H1 (cell line): ENCODE results near the gene USB1. TPM values are rescaled to one million over a fixed set of nuclear protein-coding genes. Genes with fewer than 3 reads are reported as not detected.

Experiments
- CTCF ChIA-PET: fragments of 300-600 bp; sonication (Branson Sonifier 250); formaldehyde crosslinking; loops from one replicate; lab custom pipeline; 2021; ENCODE audit not compliant: partially characterized antibody; lab: Charles Lee
- POLR2A ChIA-PET: fragments of 300-600 bp; sonication (Branson Sonifier 250); formaldehyde crosslinking; loops from one replicate; lab custom pipeline; 2021; ENCODE audit warnings: inconsistent platforms; ENCODE audit not compliant: partially characterized antibody; lab: Charles Lee
- DNase-seq, 2 experiments: peaks; one replicate each; pipeline versions ENCODE4 v3.0.0 to v3.0.0-alpha.2; 2010 to 2022; ENCODE audit warnings: low spot score in 2 of 2, low read depth in 1 of 2, mixed read lengths in 1 of 2
- FAIRE-seq: peaks from 2 replicates; lab custom pipeline; 2011; peaks lifted over from hg19 to GRCh38; lab: Jason Lieb, UNC
- H2AFZ ChIP-seq: 2 replicates; pipeline ENCODE4 v1.8.1; 2012; ENCODE audit warnings: low read length, inconsistent platforms
- H2AK5ac ChIP-seq: 2 replicates; pipeline ENCODE4 v1.6.1; 2013; ENCODE audit warnings: low read depth, low read length
- H2BK120ac ChIP-seq: replicated peaks from 2 replicates; pipeline ENCODE3; 2013; ENCODE audit warnings: low read depth, low read length, inconsistent platforms
- H2BK12ac ChIP-seq: 2 replicates; pipeline ENCODE4 v1.6.1; 2013; ENCODE audit warnings: low read depth, low read length
- H2BK15ac ChIP-seq: 2 replicates; pipeline ENCODE4 v1.6.1; 2013; ENCODE audit warnings: low read length
- H2BK20ac ChIP-seq: 2 replicates; pipeline ENCODE4 v1.6.1; 2013; ENCODE audit warnings: low read length
- H2BK5ac ChIP-seq: 2 replicates; pipeline ENCODE4 v1.6.1; 2013; ENCODE audit warnings: low read depth, low read length
- H3K14ac ChIP-seq: 2 replicates; pipeline ENCODE4 v1.6.1; 2013; ENCODE audit warnings: inconsistent platforms; ENCODE audit not compliant: insufficient read length
- H3K18ac ChIP-seq: 2 replicates; pipeline ENCODE4 v1.6.1; 2013; ENCODE audit warnings: low read length; ENCODE audit errors: extremely low read depth
- H3K23ac ChIP-seq: 2 replicates; pipeline ENCODE4 v1.6.1; 2013; ENCODE audit warnings: inconsistent platforms; ENCODE audit not compliant: insufficient read length
- H3K23me2 ChIP-seq: 2 replicates; pipeline ENCODE4 v1.6.1; 2013; ENCODE audit warnings: low read depth, low read length
- H3K27ac ChIP-seq: 2 replicates; pipeline ENCODE4 v1.6.1; 2011; ENCODE audit warnings: low read depth, low read length, inconsistent platforms
- H3K27me3 ChIP-seq, 4 experiments: replicated peaks in 1 of 4; 1 replicate in 1 of 4; 2 replicates in 3 of 4; pipeline versions ENCODE4 v1.6.1 to v1.8.1; 2011 to 2013; ENCODE audit warnings: low read length in 3 of 4, mild to moderate bottlenecking in 3 of 4, inconsistent platforms in 2 of 4, mixed read lengths in 2 of 4, moderate library complexity in 1 of 4; ENCODE audit not compliant: control insufficient read depth in 3 of 4, insufficient read depth in 3 of 4; ENCODE audit errors: extremely low read depth in 1 of 4
- H3K36me3 ChIP-seq, 4 experiments: 2 replicates each; pipeline versions ENCODE4 v1.6.1 to v1.8.1; 2011 to 2013; ENCODE audit warnings: mild to moderate bottlenecking in 4 of 4, low read length in 3 of 4, moderate library complexity in 2 of 4, control low read depth in 1 of 4, inconsistent platforms in 1 of 4; ENCODE audit not compliant: insufficient read depth in 4 of 4, control insufficient read depth in 2 of 4
- H3K4ac ChIP-seq: replicated peaks from 2 replicates; pipeline ENCODE3; 2013; ENCODE audit warnings: low read length, low read depth, mixed read lengths, inconsistent platforms; ENCODE audit not compliant: insufficient read length
- H3K4me1 ChIP-seq, 4 experiments: replicated peaks in 1 of 4; 1 replicate in 1 of 4; 2 replicates in 3 of 4; pipeline versions ENCODE4 v1.6.1 to v1.8.1; 2011 to 2013; ENCODE audit warnings: low read length in 3 of 4, inconsistent platforms in 2 of 4, mixed read lengths in 1 of 4; ENCODE audit not compliant: insufficient read depth in 4 of 4, control insufficient read depth in 3 of 4
- H3K4me2 ChIP-seq, 2 experiments: 2 replicates each; pipeline versions ENCODE4 v1.6.1 to v1.8.1; 2011 to 2013; ENCODE audit warnings: low read depth in 2 of 2, low read length in 2 of 2, control low read depth in 1 of 2, inconsistent platforms in 1 of 2, mild to moderate bottlenecking in 1 of 2; ENCODE audit not compliant: insufficient read depth in 1 of 2
- H3K4me3 ChIP-seq, 4 experiments: fragments of 200-600, 300-600 bp in 1 of 4; sonication (generic), shearing (Covaris generic), sonication (Bioruptor Twin) in 1 of 4; 2 replicates each; pipeline versions ENCODE4 v1.5.1 to v1.8.1; 2011 to 2016; ENCODE audit warnings: low read length in 4 of 4, low read depth in 3 of 4, control low read depth in 2 of 4, inconsistent platforms in 2 of 4, mild to moderate bottlenecking in 2 of 4, mixed read lengths in 1 of 4, moderate library complexity in 1 of 4; ENCODE audit not compliant: insufficient read depth in 2 of 4; ENCODE audit errors: extremely low read depth in 1 of 4
- H3K56ac ChIP-seq: replicated peaks from 2 replicates; pipeline ENCODE3; 2013; ENCODE audit warnings: low read depth, mild to moderate bottlenecking, mixed read lengths, low read length, inconsistent platforms; ENCODE audit not compliant: insufficient read length
- H3K79me1 ChIP-seq: 2 replicates; pipeline ENCODE4 v1.6.1; 2013; ENCODE audit warnings: low read depth, low read length, control low read depth
- H3K79me2 ChIP-seq, 2 experiments: 2 replicates each; pipeline versions ENCODE4 v1.6.1 to v1.8.1; 2012 to 2013; ENCODE audit warnings: low read length in 2 of 2, mild to moderate bottlenecking in 2 of 2, inconsistent platforms in 1 of 2; ENCODE audit not compliant: insufficient read depth in 2 of 2, control insufficient read depth in 1 of 2
- H3K9ac ChIP-seq, 4 experiments: replicated peaks in 1 of 4; 1 replicate in 1 of 4; 2 replicates in 3 of 4; pipeline versions ENCODE4 v1.6.1 to v1.8.1; 2011 to 2013; ENCODE audit warnings: low read depth in 3 of 4, low read length in 3 of 4, control low read depth in 2 of 4, mild to moderate bottlenecking in 2 of 4, moderate library complexity in 2 of 4, inconsistent platforms in 1 of 4; ENCODE audit errors: extremely low read depth in 1 of 4
- H3K9me3 ChIP-seq, 2 experiments: 2 replicates each; pipeline versions ENCODE4 v1.6.1 to v1.8.1; 2012 to 2013; ENCODE audit warnings: mild to moderate bottlenecking in 2 of 2, moderate library complexity in 2 of 2, control low read depth in 1 of 2, inconsistent platforms in 1 of 2, low read depth in 1 of 2, low read length in 1 of 2, mixed read lengths in 1 of 2; ENCODE audit not compliant: insufficient read depth in 2 of 2
- H4K20me1 ChIP-seq, 2 experiments: replicated peaks in 1 of 2; 2 replicates each; pipeline versions ENCODE3 to v1.8.1; 2011 to 2013; ENCODE audit warnings: inconsistent platforms in 2 of 2, low read length in 2 of 2, mild to moderate bottlenecking in 1 of 2; ENCODE audit not compliant: insufficient read depth in 2 of 2, control insufficient read depth in 1 of 2
- H4K5ac ChIP-seq: 2 replicates; pipeline ENCODE4 v1.6.1; 2013; ENCODE audit warnings: low read length, low read depth, mixed read lengths, inconsistent platforms; ENCODE audit not compliant: insufficient read length
- H4K8ac ChIP-seq: 2 replicates; pipeline ENCODE4 v1.8.0; 2013; ENCODE audit warnings: mild to moderate bottlenecking, moderate library complexity, low read length, inconsistent platforms; ENCODE audit not compliant: insufficient read depth; ENCODE audit errors: extremely low read depth
- H4K91ac ChIP-seq: replicated peaks from 2 replicates; pipeline ENCODE3; 2013; ENCODE audit warnings: low read length, mixed read lengths, inconsistent platforms; ENCODE audit not compliant: insufficient read length
- MAFK ChIP-seq: IDR thresholded peaks from 2 replicates; pipeline ENCODE4 v1.6.1; 2012; ENCODE audit warnings: low read depth, mild to moderate bottlenecking, improper control_type of control experiment, low read length
- SUZ12 ChIP-seq: fragments of 200-600 bp; sonication (generic); IDR thresholded peaks from 2 replicates; pipeline ENCODE4 v1.6.1; 2012; ENCODE audit warnings: mild to moderate bottlenecking, inconsistent platforms, low read length, moderate library complexity, mixed read lengths
- WGBS, 2 experiments: shearing (Covaris generic) in 1 of 2; methylation state at CpG; one replicate each; pipeline versions ENCODE4 v1.1.6 to v1.1.7; 2013 to 2015; ENCODE audit warnings: low lambda C conversion rate in 2 of 2, mixed read lengths in 2 of 2, inconsistent platforms in 1 of 2, low coverage in 1 of 2, missing lambda C conversion rate in 1 of 2; ENCODE audit not compliant: insufficient replicate concordance in 2 of 2, insufficient coverage in 1 of 2, insufficient read length in 1 of 2; ENCODE audit errors: extremely low coverage in 1 of 2, missing lambda C conversion rate in 1 of 2; 5-methylcytosine and 5-hydroxymethylcytosine counted together
- polyA plus RNA-seq, 7 experiments: library from polyadenylated mRNA; depleted of rRNA in 3 of 7; stranded (reverse) in 5 of 7; unstranded in 2 of 7; fragments of >200 nt in 5 of 7; fragments of 200-250 nt in 2 of 7; gene quantifications; 1 replicate in 5 of 7; 2 replicates in 1 of 7; 4 replicates in 1 of 7; pipeline versions ENCODE4 v1.2.1 to v1.2.3, GENCODE V29; 2011 to 2013; ENCODE audit warnings: missing spikeins in 2 of 7, mixed read lengths in 2 of 7
- total RNA-seq: library from RNA; stranded (reverse); fragmentation: NEBNext Ultra II Directional; extraction: Animal tissue kit (Norgen Biotek cat#: 25700); gene quantifications from 2 replicates; pipeline ENCODE4 v1.2.1, GENCODE V29; 2021

USB1 gene
- total and polyA plus RNA-seq, 2 of the 8 experiments (the other 6 are each of a cell fraction or from before 2014, with no cell fraction given): 65.4 to 75.9 TPM

GRCh38 chr16:57986196-57986595, 15.0 kb upstream of the USB1 start:
- POLR2A ChIA-PET: interaction anchor here (1.5 kb wide), 1 partner anchor 15 kb away, joined by 5 read pairs; the partner anchor contains the start of gene USB1
- no peak overlapping the region for H2BK12ac ChIP-seq
- H2BK120ac ChIP-seq: no peak overlapping the region
- H3K4ac ChIP-seq: no peak overlapping the region
- H2BK15ac ChIP-seq: no peak overlapping the region
- no peak overlapping the region for H3K23ac ChIP-seq
- no peak overlapping the region for H3K9ac ChIP-seq
- H3K79me1 ChIP-seq: no peaks in the 10 kb centered on the region
- H2BK5ac ChIP-seq: no peak overlapping the region
- peak overlapping the region; percentile 60 to 80 (median 72); a peak in 7 of 8 replicates for H3K4me3 ChIP-seq
- 70% methylated on average over 9 of the region's 9 CpGs; no CpG with 5 or more reads in 1 of the 2 experiments for WGBS, 2 experiments
- no peak overlapping the region for H3K18ac ChIP-seq
- no peaks in the 10 kb centered on the region for H3K79me2 ChIP-seq
- H3K27ac ChIP-seq: no peak overlapping the region
- peaks cover 12% of the 10 kb centered on the region; the same call in 1 of the 2 replicates for H3K23me2 ChIP-seq
- no peak overlapping the region for H2BK20ac ChIP-seq
- H3K4me2 ChIP-seq: peak overlapping the region; percentile 84 to 93
- DNase-seq (no peak), FAIRE-seq (no peak)
- no peak overlapping the region for H2AFZ ChIP-seq
- H3K9me3 ChIP-seq: no peaks in the 10 kb centered on the region
- peaks cover 0 to 11% (median 3%) of the 10 kb centered on the region in 4 experiments; a peak in 3 of 7 replicates for H3K4me1 ChIP-seq
- no peak overlapping the region for H4K5ac ChIP-seq
- H3K36me3 ChIP-seq: no peaks in the 10 kb centered on the region
- H2AK5ac ChIP-seq: no peak overlapping the region
- H4K91ac ChIP-seq: no peak overlapping the region
- peaks cover 2 to 33% (median 19%) of the 10 kb centered on the region in 4 experiments for H3K27me3 ChIP-seq
- H3K56ac ChIP-seq: no peak overlapping the region
- H3K14ac ChIP-seq: no peak overlapping the region
- no peak overlapping the region; the same call in 1 of the 2 replicates for H4K8ac ChIP-seq
- H4K20me1 ChIP-seq: peaks cover 0 to 1% of the 10 kb centered on the region in 2 experiments
- CTCF ChIA-PET: interaction anchor here (1.0 to 26.3 kb wide), 6 partner anchors 11 to 229 kb away, joined by 3 to 305 read pairs (median 4); partner anchors contain the start of gene ZNF319
- TF ChIP-seq SUZ12 (no peak), MAFK (no peak)
